ES-I3 (cell line): ENCODE measurements around the gene RRP7A.
"Not testable (repeated sequence)": the region's sequence is repeated elsewhere in the genome, so short reads cannot be mapped to it uniquely, and the experiment has no call there.

Experiments
- H3K36me3 ChIP-seq: 2 replicates; pipeline ENCODE4 v1.6.1; 2013; ENCODE audit warnings: mild to moderate bottlenecking, low read length, control low read depth, moderate library complexity; ENCODE audit not compliant: insufficient read depth
- H3K4me1 ChIP-seq: 2 replicates; pipeline ENCODE4 v1.6.1; 2013; ENCODE audit warnings: mild to moderate bottlenecking, control low read depth, low read length; ENCODE audit not compliant: insufficient read depth
- H3K9ac ChIP-seq: 2 replicates; pipeline ENCODE4 v1.6.1; 2013; ENCODE audit warnings: low read depth, mild to moderate bottlenecking, low read length, moderate library complexity
- H3K9me3 ChIP-seq: 2 replicates; pipeline ENCODE4 v1.6.1; 2013; ENCODE audit warnings: mild to moderate bottlenecking, low read length, moderate library complexity; ENCODE audit not compliant: control insufficient read depth, insufficient read depth

The RRP7A gene

DNA sequence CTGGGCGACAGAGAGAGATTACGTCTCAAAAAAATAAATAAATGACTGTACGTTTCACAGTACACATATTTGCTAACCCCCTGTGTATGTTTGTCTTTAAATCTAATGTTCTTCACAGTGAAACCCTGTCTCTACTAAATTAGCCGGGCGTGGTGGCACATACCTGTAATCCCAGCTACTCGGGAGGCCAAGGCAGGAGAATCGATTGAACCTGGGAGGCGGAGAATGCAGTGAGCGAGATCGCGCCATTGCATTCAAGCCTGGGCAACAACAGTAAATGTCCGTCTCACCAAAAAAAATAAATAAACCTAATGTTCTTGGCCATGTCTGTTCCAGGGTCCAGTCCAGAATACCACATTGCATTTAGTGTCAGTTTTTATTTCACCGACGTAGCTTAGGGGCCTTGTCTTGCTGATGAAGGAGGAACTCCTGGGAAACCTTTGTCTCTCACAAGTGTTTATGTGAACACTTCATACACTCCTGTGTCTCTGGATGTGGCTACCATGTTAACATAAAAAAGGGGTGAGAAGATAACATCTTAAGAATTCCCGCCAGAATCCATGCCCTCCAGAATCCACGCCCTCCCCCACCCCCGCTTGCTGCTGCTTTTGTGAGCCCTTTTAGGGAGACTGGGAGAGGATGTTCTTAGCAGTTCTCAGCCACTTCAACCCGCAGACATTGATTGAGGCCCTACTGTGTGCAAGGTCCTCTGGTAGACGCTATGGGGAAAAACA is 29.2 kb upstream of the RRP7A start:
- peaks cover 11% of the 10 kb centered on the region for H3K4me1 ChIP-seq
- no peaks in the 10 kb centered on the region for H3K36me3 ChIP-seq
- no peaks in the 10 kb centered on the region for H3K9me3 ChIP-seq
- no peak overlapping the region for H3K9ac ChIP-seq

DNA sequence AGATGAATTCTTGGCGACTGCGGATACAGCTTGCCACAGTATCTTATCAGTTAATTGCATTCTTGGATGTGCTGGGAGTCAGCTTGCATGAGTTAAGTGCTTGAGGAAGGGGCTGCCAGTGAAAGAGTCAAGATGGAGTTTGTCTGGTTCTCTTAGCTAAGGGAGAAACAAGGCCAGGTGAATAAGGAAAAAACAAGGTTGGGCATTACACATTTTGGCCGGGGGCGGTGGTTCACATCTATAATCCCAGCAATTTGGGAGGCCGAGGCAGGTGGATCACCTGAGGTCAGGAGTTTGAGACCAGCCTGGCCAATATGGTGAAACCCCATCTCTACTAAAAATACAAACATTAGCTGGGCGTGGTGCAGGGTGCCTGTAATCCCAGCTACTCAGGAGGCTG is 28.5 kb upstream of the RRP7A start:
- not testable (repeated sequence) for H3K9ac ChIP-seq, H3K9me3 ChIP-seq, H3K36me3 ChIP-seq
- H3K4me1 ChIP-seq = peaks cover 11% of the 10 kb centered on the region

DNA sequence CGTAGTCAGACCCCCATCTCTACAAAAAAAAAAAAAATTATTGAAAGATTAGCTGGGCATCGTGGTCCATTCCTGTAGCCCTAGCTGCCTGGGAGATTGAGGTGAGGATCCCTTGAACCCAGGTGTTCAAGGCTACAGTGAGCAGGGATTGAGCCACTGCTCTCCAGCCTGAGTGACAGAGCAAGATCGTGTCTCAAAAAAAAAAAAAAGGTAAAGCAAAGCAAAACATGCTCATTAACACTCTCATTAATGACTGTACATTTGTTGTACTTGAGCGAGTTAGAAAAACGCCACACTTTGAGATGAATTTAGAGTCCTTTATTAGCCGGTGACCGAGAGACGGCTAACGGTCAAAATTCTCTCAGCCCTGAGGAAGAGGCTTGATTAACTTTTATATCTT is 28.0 kb upstream of the RRP7A start:
- no peak overlapping the region for H3K9ac ChIP-seq
- H3K9me3 ChIP-seq = no peaks in the 10 kb centered on the region
- H3K4me1 ChIP-seq = peaks cover 11% of the 10 kb centered on the region
- H3K36me3 ChIP-seq = no peaks in the 10 kb centered on the region

DNA sequence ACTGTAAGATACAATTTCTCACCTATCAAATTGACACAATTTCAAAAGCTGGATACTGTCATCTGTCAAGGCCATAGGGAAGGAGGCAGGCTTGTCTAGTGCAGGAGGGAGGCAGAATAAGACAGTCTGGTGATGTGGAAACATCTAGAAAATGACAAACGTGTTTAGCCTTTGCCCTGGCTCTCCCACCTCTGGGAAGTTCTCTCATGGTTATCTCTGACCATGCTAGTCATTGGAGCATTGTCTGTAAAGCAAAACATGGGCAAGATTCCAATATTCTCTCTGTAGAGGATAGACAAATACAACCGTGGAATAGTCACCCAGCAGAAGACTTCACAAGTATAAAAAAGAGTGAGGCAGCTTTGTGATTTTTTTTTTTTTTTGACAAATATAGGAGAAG is 25.1 kb upstream of the RRP7A start:
- H3K9me3 ChIP-seq = no peaks in the 10 kb centered on the region
- H3K9ac ChIP-seq = no peak overlapping the region
- peaks cover 11% of the 10 kb centered on the region for H3K4me1 ChIP-seq
- no peaks in the 10 kb centered on the region for H3K36me3 ChIP-seq

DNA sequence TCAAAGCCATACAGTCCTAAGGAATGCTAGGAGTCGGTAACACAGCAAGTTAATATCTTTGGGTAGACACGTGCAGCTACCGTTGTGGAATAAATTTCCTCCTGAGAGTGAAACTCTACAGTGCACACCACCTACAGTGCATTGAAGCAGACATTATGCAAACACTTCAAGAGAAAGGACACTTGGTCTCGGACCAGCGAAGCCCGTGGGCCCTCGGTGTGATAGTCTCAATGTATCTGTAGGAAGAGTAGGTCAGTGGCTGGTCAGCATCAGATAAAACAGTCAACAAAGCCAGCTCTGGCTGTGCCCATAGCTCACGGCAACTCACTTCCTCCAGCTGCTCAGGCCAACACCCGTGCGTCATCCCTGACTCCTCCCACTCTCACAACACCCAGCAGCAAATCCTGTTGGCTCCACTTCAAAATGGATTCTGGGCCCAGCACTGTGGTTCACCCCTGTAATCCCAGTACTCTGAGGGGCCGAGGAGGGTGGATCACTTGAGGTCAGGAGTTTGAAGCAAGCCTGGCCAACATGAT is 19.7 kb upstream of the RRP7A start:
- H3K9ac ChIP-seq, H3K36me3 ChIP-seq, H3K9me3 ChIP-seq, H3K4me1 ChIP-seq: not testable (repeated sequence)

DNA sequence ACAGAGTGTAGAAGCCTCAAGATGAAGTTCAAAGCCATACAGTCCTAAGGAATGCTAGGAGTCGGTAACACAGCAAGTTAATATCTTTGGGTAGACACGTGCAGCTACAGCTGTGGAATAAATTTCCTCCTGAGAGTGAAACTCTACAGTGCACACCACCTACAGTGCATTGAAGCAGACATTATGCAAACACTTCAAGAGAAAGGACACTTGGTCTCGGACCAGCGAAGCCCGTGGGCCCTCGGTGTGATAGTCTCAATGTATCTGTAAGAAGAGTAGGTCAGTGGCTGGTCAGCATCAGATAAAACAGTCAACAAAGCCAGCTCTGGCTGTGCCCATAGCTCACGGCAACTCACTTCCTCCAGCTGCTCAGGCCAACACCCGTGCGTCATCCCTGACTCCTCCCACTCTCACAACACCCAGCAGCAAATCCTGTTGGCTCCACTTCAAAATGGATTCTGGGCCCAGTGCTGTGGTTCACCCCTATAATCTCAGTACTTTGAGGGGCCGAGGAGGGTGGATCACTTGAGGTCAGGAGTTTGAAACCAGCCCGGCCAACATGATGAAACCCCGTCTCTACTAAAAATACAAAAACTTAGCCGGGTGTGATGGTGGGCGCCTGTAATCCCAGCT is 17.7 kb upstream of the RRP7A start:
- H3K4me1 ChIP-seq, H3K9me3 ChIP-seq, H3K36me3 ChIP-seq, H3K9ac ChIP-seq: not testable (repeated sequence)

DNA sequence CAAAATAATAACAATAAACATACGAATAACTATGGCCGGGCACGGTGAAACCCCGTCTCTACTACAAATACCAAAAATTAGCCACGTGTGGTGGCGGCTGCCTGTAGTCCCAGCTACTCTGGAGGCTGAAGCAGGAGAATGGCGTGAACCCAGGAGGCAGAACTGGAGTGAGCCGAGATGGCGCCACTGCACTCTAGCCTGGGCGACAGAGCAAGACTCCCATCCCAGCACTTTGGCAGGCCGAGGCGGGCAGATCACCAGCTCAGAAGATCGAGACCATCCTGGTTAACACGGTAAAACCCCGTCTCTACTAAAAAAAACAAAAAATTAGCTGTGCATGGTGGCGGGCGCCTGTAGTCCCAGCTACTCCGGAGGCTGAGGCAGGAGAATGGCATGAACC is 17.0 kb upstream of the RRP7A start:
- H3K9me3 ChIP-seq, H3K4me1 ChIP-seq, H3K9ac ChIP-seq, H3K36me3 ChIP-seq: not testable (repeated sequence)

DNA sequence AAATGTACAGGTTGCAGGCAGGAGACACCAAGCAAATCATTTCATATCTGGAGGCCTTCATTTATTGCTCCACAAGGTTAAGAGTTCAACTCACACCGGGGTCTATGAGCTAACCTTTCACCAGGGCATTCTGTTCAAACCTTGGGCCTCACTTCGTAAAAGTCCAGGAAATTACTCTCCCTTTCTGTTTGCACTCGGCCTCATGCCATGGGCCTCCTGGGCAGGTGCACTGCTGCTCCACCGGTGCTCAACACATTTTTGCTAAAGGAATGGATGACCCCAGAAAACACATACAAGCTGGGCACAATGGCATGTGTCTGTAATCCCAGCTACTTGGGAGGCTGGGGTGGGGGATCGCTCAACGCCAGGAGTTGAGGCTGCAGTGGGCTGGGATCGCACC is 16.6 kb upstream of the RRP7A start:
- Histone ChIP-seq H3K4me1 (no peaks in the 10 kb centered on the region), H3K9me3 (no peaks in the 10 kb centered on the region), H3K36me3 (no peaks in the 10 kb centered on the region), H3K9ac (no peak overlapping the region)

DNA sequence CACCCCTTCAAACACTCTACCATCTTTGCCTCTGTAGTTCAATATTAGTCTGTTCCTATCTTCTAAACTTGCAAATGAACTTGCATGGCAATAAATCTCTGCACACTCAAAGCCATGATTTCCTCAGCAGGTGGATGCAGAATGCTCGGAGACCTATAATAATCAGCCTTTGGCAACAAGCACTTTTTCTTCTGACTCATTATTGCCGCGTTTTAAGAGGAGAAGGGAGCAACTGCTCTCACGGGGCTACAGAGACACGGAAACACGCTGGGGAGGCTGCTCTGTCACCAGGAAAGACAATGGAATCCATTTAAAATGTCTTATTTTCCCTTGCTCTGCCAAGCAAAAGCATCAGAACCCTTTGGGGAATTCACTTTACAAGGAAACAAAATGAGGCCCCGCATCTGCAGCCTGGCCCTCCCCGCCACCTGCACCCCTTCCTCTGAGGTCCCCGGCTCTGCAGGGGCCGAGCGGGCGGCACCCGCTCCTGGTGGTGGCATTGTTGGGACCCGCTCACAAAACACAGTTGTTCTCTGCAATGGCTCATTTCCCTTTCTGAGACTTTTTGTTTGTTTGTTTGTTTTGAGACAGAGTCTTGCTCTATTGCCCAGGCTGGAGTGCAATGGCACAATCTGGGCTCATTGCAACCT is 15.6 kb upstream of the RRP7A start:
- not testable (repeated sequence) for H3K9ac ChIP-seq, H3K9me3 ChIP-seq, H3K36me3 ChIP-seq, H3K4me1 ChIP-seq

DNA sequence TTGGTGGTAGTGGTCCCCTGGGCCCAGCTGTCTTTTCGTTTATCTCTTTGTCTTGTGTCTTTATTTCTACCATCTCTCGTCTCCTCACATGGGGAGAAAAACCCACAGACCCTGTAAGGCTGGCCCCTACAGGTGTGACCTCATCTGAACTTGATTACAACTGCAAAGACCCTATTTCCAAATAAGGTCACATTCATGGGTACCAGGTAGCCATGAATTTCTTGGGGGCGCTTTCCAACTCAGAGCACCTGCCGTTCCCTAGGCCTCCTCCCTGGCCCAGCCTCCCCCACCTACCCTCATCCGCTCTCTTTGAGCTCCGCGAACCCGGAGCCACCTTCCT is 14.0 kb upstream of the RRP7A start:
- H3K9ac ChIP-seq = no peak overlapping the region
- H3K36me3 ChIP-seq = no peaks in the 10 kb centered on the region
- no peaks in the 10 kb centered on the region for H3K4me1 ChIP-seq
- H3K9me3 ChIP-seq = no peaks in the 10 kb centered on the region

DNA sequence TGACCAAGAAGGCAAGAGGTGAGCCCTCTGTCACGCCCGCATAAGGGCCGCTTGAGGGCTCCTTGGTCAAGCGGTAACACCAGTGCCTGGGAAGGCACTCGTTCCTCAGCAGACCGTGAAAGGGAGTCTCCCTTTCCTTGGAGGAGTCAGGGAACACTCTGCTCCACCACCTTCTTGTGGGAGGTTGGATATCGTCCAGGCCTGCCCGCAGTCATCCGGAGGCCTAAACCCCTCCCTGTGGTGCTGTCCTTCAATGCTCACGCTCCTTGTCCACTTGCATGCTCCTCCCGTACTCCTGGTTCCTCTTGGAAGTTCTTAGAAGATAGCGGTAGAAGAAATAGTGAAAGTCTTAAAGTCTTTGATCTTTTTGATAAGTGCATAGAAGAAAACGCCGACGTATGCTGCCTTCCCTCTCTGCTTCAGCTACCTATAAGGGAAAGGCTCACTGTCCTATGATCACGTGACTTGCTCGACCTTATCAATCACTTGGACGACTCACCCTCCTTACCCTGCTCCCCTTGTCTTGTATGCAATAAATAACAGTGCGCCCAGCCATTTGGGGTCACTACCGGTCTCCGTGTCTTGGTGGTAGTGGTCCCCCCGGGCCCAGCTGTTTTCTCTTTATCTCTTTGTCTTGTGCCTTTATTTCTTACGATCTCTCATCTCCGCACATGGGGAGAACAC is 11.9 kb upstream of the RRP7A start:
- not testable (repeated sequence) for H3K9ac ChIP-seq, H3K36me3 ChIP-seq, H3K9me3 ChIP-seq, H3K4me1 ChIP-seq

DNA sequence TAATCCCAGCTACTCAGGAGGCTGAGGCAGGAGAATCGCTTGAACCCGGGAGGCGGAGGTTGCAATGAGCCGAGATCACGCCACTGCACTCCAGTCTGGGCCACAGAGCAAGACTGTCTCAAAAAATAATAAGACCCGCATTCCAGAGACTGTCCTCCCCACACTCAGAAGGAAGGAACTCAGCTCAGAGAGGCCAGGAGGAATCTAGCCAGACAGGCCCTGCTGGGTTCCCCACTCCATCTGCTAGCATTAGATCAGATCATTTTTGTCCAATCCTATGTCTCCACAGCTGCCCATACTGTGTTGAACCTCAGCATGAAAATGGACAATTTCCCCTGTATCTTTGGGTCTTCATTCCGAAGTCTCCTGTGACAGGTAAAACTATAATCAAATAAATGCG is 9.8 kb upstream of the RRP7A start:
- H3K9ac ChIP-seq, H3K9me3 ChIP-seq, H3K4me1 ChIP-seq, H3K36me3 ChIP-seq: not testable (repeated sequence)

DNA sequence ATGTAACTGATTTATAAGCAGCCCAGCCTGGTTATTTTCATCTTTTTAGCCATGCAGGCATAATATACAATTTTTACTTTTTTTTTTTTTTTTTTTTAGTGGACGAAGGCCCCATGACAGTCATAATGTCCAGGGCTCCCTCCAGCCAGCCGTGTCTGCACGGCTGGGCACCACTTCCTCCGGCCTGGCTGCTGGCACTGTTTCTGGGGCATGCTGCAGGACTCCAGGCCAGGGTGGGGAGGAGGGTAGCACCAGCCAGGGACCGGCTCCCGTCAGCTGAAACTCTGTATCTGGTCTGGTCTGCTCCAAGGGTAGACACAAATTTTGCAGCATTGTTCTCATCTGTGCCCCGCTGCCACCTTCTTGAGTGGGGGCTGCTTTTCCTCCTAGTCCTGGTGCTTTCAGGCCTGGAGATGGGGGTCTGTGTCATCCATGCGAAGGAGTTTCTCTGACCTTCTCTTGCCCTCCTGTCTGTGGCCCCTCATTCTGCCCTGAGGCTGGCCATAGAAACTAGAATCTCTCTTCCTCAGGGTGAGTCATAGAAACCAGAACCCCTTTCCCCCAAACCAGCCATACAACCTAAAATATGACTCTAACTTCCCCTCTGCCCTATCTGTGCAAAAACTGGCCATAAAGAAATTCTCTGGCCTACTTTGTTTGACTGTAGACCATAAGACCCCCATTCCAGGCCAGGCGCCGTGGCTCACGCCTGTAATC is 9.2 kb upstream of the RRP7A start:
- no peaks in the 10 kb centered on the region for H3K9me3 ChIP-seq
- no peaks in the 10 kb centered on the region for H3K36me3 ChIP-seq
- no peaks in the 10 kb centered on the region for H3K4me1 ChIP-seq
- no peak overlapping the region for H3K9ac ChIP-seq

DNA sequence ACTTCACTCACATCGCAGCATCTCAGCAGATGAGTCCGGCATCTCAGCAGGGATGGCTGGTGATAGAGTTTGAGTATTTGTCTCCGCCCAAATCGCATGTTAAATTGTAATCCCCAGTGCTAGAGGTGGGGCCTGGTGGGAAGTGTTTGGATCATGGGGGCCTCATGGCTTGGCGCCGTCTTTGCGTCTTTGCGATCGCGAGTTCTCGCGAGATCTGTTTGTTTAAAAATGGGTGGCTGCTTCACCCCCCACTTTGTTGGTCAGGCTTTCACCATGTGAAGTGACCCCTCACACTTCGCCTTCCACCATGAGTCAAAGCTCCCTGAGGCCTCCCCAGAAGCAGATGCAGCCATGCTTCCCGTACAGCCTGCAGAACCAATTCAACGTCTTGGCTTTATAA is 3.0 kb upstream of the RRP7A start:
- 0 out of 2 replicates have a peak, but pooled peaks cover 3% of the 10 kb centered on the region for H3K36me3 ChIP-seq
- no peaks in the 10 kb centered on the region for H3K9me3 ChIP-seq
- H3K4me1 ChIP-seq = no peaks in the 10 kb centered on the region
- H3K9ac ChIP-seq = no peak overlapping the region
